SK-N-SH (cell line): ENCODE data around the gene PTPRD. TPM values are rescaled to one million over a fixed set of nuclear protein-coding genes. Genes with fewer than 3 reads are reported as not detected.

ENCODE experiments used
- CTCF ChIA-PET: fragments of 300-600, 350-600 bp; formaldehyde crosslinking; extraction: SDS; loops from one replicate; lab custom pipeline; 2021; lab: Yijun Ruan, JAX
- POLR2A ChIA-PET: fragments of 350-600 bp; sonication (Branson Sonifier 250); formaldehyde crosslinking; extraction: SDS; loops from one replicate; lab custom pipeline; 2020; ENCODE audit warnings: antibody characterized with exemption, inconsistent platforms; lab: Yijun Ruan, JAX
- DNase-seq: peaks from one replicate; pipeline ENCODE4 v3.0.0; 2012
- H2AFZ ChIP-seq: fragments of 200-600 bp; sonication (generic); 2 replicates; pipeline ENCODE4 v1.8.1; 2016; ENCODE audit warnings: antibody characterized with exemption, mild to moderate bottlenecking, low read depth
- H3F3A ChIP-seq: fragments of 200-600 bp; sonication (generic); replicated peaks from 2 replicates; pipeline ENCODE3; 2016; ENCODE audit warnings: antibody characterized with exemption, mild to moderate bottlenecking; ENCODE audit not compliant: insufficient read depth
- H3K27ac ChIP-seq, 2 experiments: fragments of 200-500 bp in 1 of 2; fragments of 200-600 bp in 1 of 2; sonication (Bioruptor generic) in 1 of 2; sonication (generic), shearing (Covaris generic) in 1 of 2; 2 replicates each; pipeline versions ENCODE4 v1.5.1 to v1.6.1; 2014 to 2016; ENCODE audit warnings: low read depth in 2 of 2, inconsistent platforms in 1 of 2, low read length in 1 of 2, mild to moderate bottlenecking in 1 of 2, mixed read lengths in 1 of 2
- H3K27me3 ChIP-seq: fragments of 200-600 bp; sonication (generic), shearing (Covaris generic); 2 replicates; pipeline ENCODE4 v1.6.1; 2016; ENCODE audit warnings: mixed run types; ENCODE audit not compliant: insufficient read depth
- H3K36me3 ChIP-seq, 2 experiments: fragments of 200-500 bp in 1 of 2; fragments of 200-600 bp in 1 of 2; sonication (Bioruptor generic) in 1 of 2; sonication (generic) in 1 of 2; replicated peaks in 1 of 2; 2 replicates each; pipeline versions ENCODE3 to v1.5.1; 2014 to 2016; ENCODE audit warnings: low read length in 1 of 2, mild to moderate bottlenecking in 1 of 2; ENCODE audit not compliant: insufficient read depth in 2 of 2, control insufficient read depth in 1 of 2
- H3K4me1 ChIP-seq, 2 experiments: fragments of 200-500 bp in 1 of 2; fragments of 200-600 bp in 1 of 2; sonication (Bioruptor generic) in 1 of 2; sonication (generic), shearing (Covaris generic) in 1 of 2; 2 replicates each; pipeline versions ENCODE4 v1.5.1 to v1.6.1; 2014 to 2016; ENCODE audit warnings: low read depth in 1 of 2, low read length in 1 of 2, mixed run types in 1 of 2; ENCODE audit not compliant: insufficient read depth in 2 of 2, control insufficient read depth in 1 of 2
- H3K4me2 ChIP-seq: fragments of 200-600 bp; sonication (generic), shearing (Covaris generic); 2 replicates; pipeline ENCODE4 v1.6.1; 2017; ENCODE audit warnings: mixed run types
- H3K4me3 ChIP-seq, 2 experiments: fragments of 200-500 bp in 1 of 2; fragments of 200-600 bp in 1 of 2; sonication (Bioruptor generic) in 1 of 2; sonication (generic), shearing (Covaris generic) in 1 of 2; 2 replicates each; pipeline versions ENCODE4 v1.5.1 to v1.8.1; 2014 to 2016; ENCODE audit warnings: low read depth in 2 of 2, inconsistent platforms in 1 of 2, low read length in 1 of 2, mild to moderate bottlenecking in 1 of 2, mixed read lengths in 1 of 2, moderate library complexity in 1 of 2
- H3K79me2 ChIP-seq: fragments of 200-600 bp; sonication (generic); 2 replicates; pipeline ENCODE4 v1.8.1; 2017; ENCODE audit warnings: mild to moderate bottlenecking; ENCODE audit not compliant: insufficient read depth
- H3K9ac ChIP-seq: fragments of 200-600 bp; sonication (generic); 2 replicates; pipeline ENCODE4 v1.6.1; 2017; ENCODE audit warnings: mixed run types
- H3K9me2 ChIP-seq: fragments of 200-600 bp; sonication (generic); 2 replicates; pipeline ENCODE4 v1.6.1; 2017; ENCODE audit warnings: mixed run types
- H3K9me3 ChIP-seq: fragments of 200-600 bp; sonication (generic); 2 replicates; pipeline ENCODE4 v1.6.1; 2017; ENCODE audit warnings: mixed run types, mild to moderate bottlenecking, moderate library complexity
- H4K20me1 ChIP-seq: fragments of 200-600 bp; sonication (generic); 2 replicates; pipeline ENCODE4 v1.6.1; 2017; ENCODE audit warnings: mild to moderate bottlenecking, mixed run types; ENCODE audit not compliant: insufficient read depth
- ELF1 ChIP-seq: IDR thresholded peaks from 2 replicates; pipeline ENCODE4 v1.4.0; 2012
- GABPA ChIP-seq: IDR thresholded peaks from 2 replicates; pipeline ENCODE4 v1.4.0; 2012; ENCODE audit warnings: low read depth, mild to moderate bottlenecking
- MEF2A ChIP-seq: IDR thresholded peaks from 2 replicates; pipeline ENCODE4 v1.4.0; 2012; ENCODE audit warnings: low read depth, borderline replicate concordance
- NRF1 ChIP-seq: IDR thresholded peaks from 2 replicates; pipeline ENCODE4 v1.6.1; 2012; ENCODE audit warnings: low read depth, mild to moderate bottlenecking, low read length
- RCOR1 ChIP-seq: fragments of 150-350 bp; IDR thresholded peaks from 2 replicates; pipeline ENCODE4 v1.6.1; 2017; ENCODE audit warnings: antibody characterized with exemption, low read length
- RXRA ChIP-seq: IDR thresholded peaks from 2 replicates; pipeline ENCODE4 v1.4.0; 2012; ENCODE audit warnings: low read depth, mild to moderate bottlenecking, borderline replicate concordance
- SIN3A ChIP-seq: IDR thresholded peaks from 2 replicates; pipeline ENCODE4 v1.6.1; 2012; ENCODE audit warnings: low read depth, mild to moderate bottlenecking, low read length, moderate library complexity, borderline replicate concordance
- SMC3 ChIP-seq: IDR thresholded peaks from 2 replicates; pipeline ENCODE4 v1.6.1; 2012; ENCODE audit warnings: low read depth, low read length, improper control_type of control experiment
- TAF1 ChIP-seq: IDR thresholded peaks from 2 replicates; pipeline ENCODE4 v1.6.1; 2012; ENCODE audit warnings: low read depth, mild to moderate bottlenecking, low read length, moderate library complexity, borderline replicate concordance
- TCF12 ChIP-seq: IDR thresholded peaks from 2 replicates; pipeline ENCODE4 v1.4.0; 2012
- YY1 ChIP-seq: IDR thresholded peaks from 2 replicates; pipeline ENCODE4 v1.4.0; 2012; ENCODE audit warnings: low read depth, mild to moderate bottlenecking
- WGBS: methylation state at CpG from one replicate; pipeline ENCODE4 v1.1.6; 2017; ENCODE audit warnings: low lambda C conversion rate; 5-methylcytosine and 5-hydroxymethylcytosine counted together
- polyA plus RNA-seq, 3 experiments: library from polyadenylated mRNA; depleted of rRNA; stranded (reverse); fragments of >200 nt; gene quantifications; 2 replicates each; pipeline ENCODE4 v1.2.3, GENCODE V29; 2012
- TF ChIP-seq, protein P1 (sequence below): fragments of 150-350 bp; IDR thresholded peaks from 2 replicates; pipeline ENCODE4 v1.6.1; 2017; ENCODE audit warnings: antibody characterized with exemption, low read length, low read depth, borderline replicate concordance
- TF ChIP-seq, protein P2 (sequence below): fragments of 200-600 bp; sonication (generic); IDR thresholded peaks from 2 replicates; pipeline ENCODE4 v1.6.1; 2017; ENCODE audit warnings: antibody characterized with exemption, mild to moderate bottlenecking, moderate library complexity
- TF ChIP-seq, protein P3 (sequence below): IDR thresholded peaks from 2 replicates; pipeline ENCODE4 v1.6.1; 2012; ENCODE audit warnings: mild to moderate bottlenecking, low read depth, low read length, moderate library complexity

Gene PTPRD
- polyA plus RNA-seq, 1 of the 3 experiments (the other 2 are of a cell fraction), result 0.15 TPM

DNA sequence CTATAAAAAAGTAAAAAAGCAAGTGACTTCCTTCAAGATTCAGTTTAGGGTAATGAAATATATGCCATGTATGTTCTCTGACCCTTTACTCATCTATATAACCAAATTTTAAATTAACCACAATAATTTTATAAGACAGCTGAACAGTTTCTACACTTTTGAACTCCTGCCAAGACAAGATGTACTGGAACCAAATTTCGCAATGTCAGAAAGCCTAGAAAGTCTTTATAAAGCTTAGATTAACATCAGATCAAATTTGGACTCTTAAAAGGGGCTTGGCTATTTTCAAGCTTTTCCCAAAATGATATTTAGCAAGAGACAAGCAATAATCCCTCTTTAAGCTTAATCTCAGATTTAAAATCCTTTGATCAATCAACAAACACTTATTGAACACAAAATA is 362.6 kb downstream of the PTPRD start (continued):
- TF ChIP-seq, protein P1, sequence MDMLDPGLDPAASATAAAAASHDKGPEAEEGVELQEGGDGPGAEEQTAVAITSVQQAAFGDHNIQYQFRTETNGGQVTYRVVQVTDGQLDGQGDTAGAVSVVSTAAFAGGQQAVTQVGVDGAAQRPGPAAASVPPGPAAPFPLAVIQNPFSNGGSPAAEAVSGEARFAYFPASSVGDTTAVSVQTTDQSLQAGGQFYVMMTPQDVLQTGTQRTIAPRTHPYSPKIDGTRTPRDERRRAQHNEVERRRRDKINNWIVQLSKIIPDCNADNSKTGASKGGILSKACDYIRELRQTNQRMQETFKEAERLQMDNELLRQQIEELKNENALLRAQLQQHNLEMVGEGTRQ, result no peak
- TF ChIP-seq SMC3 (no peak), YY1 (no peak), NRF1 (no peak), GABPA (no peak), ELF1 (no peak), TCF12 (no peak)
- TF ChIP-seq, protein P2, sequence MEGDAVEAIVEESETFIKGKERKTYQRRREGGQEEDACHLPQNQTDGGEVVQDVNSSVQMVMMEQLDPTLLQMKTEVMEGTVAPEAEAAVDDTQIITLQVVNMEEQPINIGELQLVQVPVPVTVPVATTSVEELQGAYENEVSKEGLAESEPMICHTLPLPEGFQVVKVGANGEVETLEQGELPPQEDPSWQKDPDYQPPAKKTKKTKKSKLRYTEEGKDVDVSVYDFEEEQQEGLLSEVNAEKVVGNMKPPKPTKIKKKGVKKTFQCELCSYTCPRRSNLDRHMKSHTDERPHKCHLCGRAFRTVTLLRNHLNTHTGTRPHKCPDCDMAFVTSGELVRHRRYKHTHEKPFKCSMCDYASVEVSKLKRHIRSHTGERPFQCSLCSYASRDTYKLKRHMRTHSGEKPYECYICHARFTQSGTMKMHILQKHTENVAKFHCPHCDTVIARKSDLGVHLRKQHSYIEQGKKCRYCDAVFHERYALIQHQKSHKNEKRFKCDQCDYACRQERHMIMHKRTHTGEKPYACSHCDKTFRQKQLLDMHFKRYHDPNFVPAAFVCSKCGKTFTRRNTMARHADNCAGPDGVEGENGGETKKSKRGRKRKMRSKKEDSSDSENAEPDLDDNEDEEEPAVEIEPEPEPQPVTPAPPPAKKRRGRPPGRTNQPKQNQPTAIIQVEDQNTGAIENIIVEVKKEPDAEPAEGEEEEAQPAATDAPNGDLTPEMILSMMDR, result no peak

DNA sequence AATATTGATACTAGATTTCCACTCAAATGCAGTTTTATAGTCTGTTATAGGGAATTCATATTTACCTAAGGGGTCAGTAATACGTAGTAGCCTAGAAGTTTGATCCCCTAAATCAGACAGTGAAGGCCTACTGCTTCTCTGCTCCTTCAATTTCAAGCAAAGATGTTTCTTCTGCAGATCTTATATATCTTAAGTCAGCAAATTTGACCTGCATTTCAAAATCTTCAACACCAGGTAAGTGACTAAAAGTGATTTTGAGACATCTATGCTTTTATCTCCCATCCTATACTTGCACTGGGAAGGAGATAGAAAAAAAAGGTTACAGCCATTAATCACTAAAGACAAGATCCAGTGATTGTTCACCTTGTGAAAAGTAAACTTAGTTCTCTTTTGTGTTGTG is 363.9 kb downstream of the PTPRD start:
- no peaks in the 10 kb centered on the region for H3F3A ChIP-seq
- H3K27ac ChIP-seq, result no peak overlapping the region
- no peak overlapping the region for H3K9ac ChIP-seq
- H3K27me3 ChIP-seq, result no peaks in the 10 kb centered on the region
- H3K4me3 ChIP-seq, result no peak overlapping the region
- H3K4me2 ChIP-seq, result no peak overlapping the region
- TF ChIP-seq MEF2A (no peak), SIN3A (no peak), RCOR1 (no peak), TAF1 (no peak), RXRA (no peak)
- TF ChIP-seq, protein P3, sequence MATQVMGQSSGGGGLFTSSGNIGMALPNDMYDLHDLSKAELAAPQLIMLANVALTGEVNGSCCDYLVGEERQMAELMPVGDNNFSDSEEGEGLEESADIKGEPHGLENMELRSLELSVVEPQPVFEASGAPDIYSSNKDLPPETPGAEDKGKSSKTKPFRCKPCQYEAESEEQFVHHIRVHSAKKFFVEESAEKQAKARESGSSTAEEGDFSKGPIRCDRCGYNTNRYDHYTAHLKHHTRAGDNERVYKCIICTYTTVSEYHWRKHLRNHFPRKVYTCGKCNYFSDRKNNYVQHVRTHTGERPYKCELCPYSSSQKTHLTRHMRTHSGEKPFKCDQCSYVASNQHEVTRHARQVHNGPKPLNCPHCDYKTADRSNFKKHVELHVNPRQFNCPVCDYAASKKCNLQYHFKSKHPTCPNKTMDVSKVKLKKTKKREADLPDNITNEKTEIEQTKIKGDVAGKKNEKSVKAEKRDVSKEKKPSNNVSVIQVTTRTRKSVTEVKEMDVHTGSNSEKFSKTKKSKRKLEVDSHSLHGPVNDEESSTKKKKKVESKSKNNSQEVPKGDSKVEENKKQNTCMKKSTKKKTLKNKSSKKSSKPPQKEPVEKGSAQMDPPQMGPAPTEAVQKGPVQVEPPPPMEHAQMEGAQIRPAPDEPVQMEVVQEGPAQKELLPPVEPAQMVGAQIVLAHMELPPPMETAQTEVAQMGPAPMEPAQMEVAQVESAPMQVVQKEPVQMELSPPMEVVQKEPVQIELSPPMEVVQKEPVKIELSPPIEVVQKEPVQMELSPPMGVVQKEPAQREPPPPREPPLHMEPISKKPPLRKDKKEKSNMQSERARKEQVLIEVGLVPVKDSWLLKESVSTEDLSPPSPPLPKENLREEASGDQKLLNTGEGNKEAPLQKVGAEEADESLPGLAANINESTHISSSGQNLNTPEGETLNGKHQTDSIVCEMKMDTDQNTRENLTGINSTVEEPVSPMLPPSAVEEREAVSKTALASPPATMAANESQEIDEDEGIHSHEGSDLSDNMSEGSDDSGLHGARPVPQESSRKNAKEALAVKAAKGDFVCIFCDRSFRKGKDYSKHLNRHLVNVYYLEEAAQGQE, result no peak
- H3K79me2 ChIP-seq, result no peaks in the 10 kb centered on the region
- H3K9me3 ChIP-seq, result no peaks in the 10 kb centered on the region; the same call in 1 of the 2 replicates
- CTCF ChIA-PET, result interaction anchor here (1.1 kb wide), 1 partner anchor 20 kb away, joined by 4 read pairs; no protein-coding TSS in a partner anchor
- DNase-seq, result no peak
- no peak overlapping the region for H2AFZ ChIP-seq
- H4K20me1 ChIP-seq, result no peaks in the 10 kb centered on the region
- H3K9me2 ChIP-seq, result no peaks in the 10 kb centered on the region
- WGBS, result 20% methylated on average over 1 of the region's 1 CpG
- H3K4me1 ChIP-seq, result no peaks in the 10 kb centered on the region
- no peaks in the 10 kb centered on the region for H3K36me3 ChIP-seq
- POLR2A ChIA-PET, result no interaction called here
